HepG2 (cell line): ENCODE results near the gene CLTCL1.

Experiments
- ADNP ChIP-seq: sonication (generic); formaldehyde crosslinking; IDR thresholded peaks from 2 replicates; pipeline ENCODE4 v1.4.0; 2020; ENCODE audit warnings: missing genetic modification reagents
- ATF7 ChIP-seq, 2 experiments: fragments of 450-650 bp in 1 of 2; sonication (generic) in 1 of 2; formaldehyde crosslinking in 1 of 2; IDR thresholded peaks; 2 replicates each; pipeline versions ENCODE4 v1.4.0 to v1.6.1; 2016 to 2020; ENCODE audit warnings: antibody characterized with exemption in 1 of 2, mild to moderate bottlenecking in 1 of 2, missing genetic modification reagents in 1 of 2
- CHD2 ChIP-seq: IDR thresholded peaks from 2 replicates; pipeline ENCODE4 v1.6.1; 2011; ENCODE audit warnings: low read depth, low read length, improper control_type of control experiment
- JUND ChIP-seq: sonication (generic); formaldehyde crosslinking; IDR thresholded peaks from 2 replicates; pipeline ENCODE4 v1.8.0; 2022; ENCODE audit warnings: mild to moderate bottlenecking, missing genetic modification reagents
- POLR2A ChIP-seq, 2 experiments: IDR thresholded peaks; 2 replicates each; pipeline ENCODE4 v1.6.1; 2011; ENCODE audit warnings: low read depth in 2 of 2, low read length in 2 of 2, mild to moderate bottlenecking in 1 of 2, moderate library complexity in 1 of 2; ENCODE audit not compliant: insufficient read depth in 1 of 2
- ZNF282 ChIP-seq: fragments of 450-650 bp; IDR thresholded peaks from 2 replicates; pipeline ENCODE4 v1.6.1; 2018; ENCODE audit not compliant: partially characterized antibody
- ZNF431 ChIP-seq: sonication (generic); formaldehyde crosslinking; IDR thresholded peaks from 2 replicates; pipeline ENCODE4 v1.9.0; 2022; ENCODE audit warnings: missing genetic modification reagents, low read depth, mild to moderate bottlenecking, borderline replicate concordance
- TF ChIP-seq, protein P1 (sequence below): sonication (generic); formaldehyde crosslinking; IDR thresholded peaks from 2 replicates; pipeline ENCODE4 v1.4.0; 2020; ENCODE audit warnings: missing genetic modification reagents

DNA sequence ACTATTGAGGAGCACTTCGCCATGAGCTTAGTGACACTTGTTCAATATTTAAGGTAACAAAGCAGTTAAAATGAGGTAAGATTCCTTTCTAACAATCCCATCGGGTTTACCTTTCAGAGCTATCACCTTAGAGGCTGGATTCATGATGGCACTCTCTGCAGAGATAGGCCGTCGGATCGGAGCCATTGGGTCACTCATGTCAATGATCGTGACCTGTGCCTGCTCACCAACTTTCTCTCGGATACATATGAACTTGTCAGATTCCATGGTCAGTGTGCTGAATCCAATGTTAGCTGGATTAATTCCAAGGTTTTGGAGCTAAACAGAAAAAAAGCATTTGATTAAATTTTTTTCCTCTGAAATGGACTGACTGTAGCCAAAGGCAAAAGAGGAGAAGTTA, 16.0 kb downstream of the CLTCL1 start:
- no peak for TF ChIP-seq ADNP (CRISPR knock-in tag)
- TF ChIP-seq, protein P1, sequence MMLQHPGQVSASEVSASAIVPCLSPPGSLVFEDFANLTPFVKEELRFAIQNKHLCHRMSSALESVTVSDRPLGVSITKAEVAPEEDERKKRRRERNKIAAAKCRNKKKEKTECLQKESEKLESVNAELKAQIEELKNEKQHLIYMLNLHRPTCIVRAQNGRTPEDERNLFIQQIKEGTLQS (CRISPR knock-in tag) = no peak
- no peak for TF ChIP-seq ZNF431 (CRISPR knock-in tag)
- TF ChIP-seq JUND (CRISPR knock-in tag) = no peak
- TF ChIP-seq POLR2A (IDR thresholded peaks at IDR 0.05; ENCODE audit: insufficient read depth in 1 of 2, low read depth in 2 of 2, low read length in 2 of 2) = no peak
- no peak for TF ChIP-seq ZNF282
- TF ChIP-seq ATF7 (IDR thresholded peaks at IDR 0.05) = no peak
- no peak for TF ChIP-seq ATF7 (CRISPR knock-in tag; IDR thresholded peaks at IDR 0.05)
- TF ChIP-seq CHD2 = no peak
